Measurements from ENCODE around the gene POU2F3. TPM values are rescaled to one million over a fixed set of nuclear protein-coding genes. Genes with fewer than 3 reads are reported as not detected.

The POU2F3 gene
- total and polyA plus RNA-seq, 2 of the 13 experiments (the other 11 are each of a cell fraction or from before 2014, with no cell fraction given): not detected

- TF ChIP-seq, protein P1, sequence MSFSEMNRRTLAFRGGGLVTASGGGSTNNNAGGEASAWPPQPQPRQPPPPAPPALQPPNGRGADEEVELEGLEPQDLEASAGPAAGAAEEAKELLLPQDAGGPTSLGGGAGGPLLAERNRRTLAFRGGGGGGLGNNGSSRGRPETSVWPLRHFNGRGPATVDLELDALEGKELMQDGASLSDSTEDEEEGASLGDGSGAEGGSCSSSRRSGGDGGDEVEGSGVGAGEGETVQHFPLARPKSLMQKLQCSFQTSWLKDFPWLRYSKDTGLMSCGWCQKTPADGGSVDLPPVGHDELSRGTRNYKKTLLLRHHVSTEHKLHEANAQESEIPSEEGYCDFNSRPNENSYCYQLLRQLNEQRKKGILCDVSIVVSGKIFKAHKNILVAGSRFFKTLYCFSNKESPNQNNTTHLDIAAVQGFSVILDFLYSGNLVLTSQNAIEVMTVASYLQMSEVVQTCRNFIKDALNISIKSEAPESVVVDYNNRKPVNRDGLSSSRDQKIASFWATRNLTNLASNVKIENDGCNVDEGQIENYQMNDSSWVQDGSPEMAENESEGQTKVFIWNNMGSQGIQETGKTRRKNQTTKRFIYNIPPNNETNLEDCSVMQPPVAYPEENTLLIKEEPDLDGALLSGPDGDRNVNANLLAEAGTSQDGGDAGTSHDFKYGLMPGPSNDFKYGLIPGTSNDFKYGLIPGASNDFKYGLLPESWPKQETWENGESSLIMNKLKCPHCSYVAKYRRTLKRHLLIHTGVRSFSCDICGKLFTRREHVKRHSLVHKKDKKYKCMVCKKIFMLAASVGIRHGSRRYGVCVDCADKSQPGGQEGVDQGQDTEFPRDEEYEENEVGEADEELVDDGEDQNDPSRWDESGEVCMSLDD (CRISPR knock-in tag; IDR thresholded peaks at IDR 0.05; ENCODE audit: borderline replicate concordance): no peak
- TF ChIP-seq FOXP4 (CRISPR knock-in tag; IDR thresholded peaks at IDR 0.05): peak; percentile 27; the same call in 1 of the 2 replicates
- TF ChIP-seq, protein P2, sequence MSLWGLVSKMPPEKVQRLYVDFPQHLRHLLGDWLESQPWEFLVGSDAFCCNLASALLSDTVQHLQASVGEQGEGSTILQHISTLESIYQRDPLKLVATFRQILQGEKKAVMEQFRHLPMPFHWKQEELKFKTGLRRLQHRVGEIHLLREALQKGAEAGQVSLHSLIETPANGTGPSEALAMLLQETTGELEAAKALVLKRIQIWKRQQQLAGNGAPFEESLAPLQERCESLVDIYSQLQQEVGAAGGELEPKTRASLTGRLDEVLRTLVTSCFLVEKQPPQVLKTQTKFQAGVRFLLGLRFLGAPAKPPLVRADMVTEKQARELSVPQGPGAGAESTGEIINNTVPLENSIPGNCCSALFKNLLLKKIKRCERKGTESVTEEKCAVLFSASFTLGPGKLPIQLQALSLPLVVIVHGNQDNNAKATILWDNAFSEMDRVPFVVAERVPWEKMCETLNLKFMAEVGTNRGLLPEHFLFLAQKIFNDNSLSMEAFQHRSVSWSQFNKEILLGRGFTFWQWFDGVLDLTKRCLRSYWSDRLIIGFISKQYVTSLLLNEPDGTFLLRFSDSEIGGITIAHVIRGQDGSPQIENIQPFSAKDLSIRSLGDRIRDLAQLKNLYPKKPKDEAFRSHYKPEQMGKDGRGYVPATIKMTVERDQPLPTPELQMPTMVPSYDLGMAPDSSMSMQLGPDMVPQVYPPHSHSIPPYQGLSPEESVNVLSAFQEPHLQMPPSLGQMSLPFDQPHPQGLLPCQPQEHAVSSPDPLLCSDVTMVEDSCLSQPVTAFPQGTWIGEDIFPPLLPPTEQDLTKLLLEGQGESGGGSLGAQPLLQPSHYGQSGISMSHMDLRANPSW (CRISPR knock-in tag; IDR thresholded peaks at IDR 0.05; ENCODE audit: borderline replicate concordance): no peak
- no peak for TF ChIP-seq SIN3A (IDR thresholded peaks at IDR 0.05; ENCODE audit: borderline replicate concordance, low read depth, low read length)
- peak; percentile 27; the same call in 1 of the 2 replicates for TF ChIP-seq ZGPAT (CRISPR knock-in tag; IDR thresholded peaks at IDR 0.05)
- TF ChIP-seq ZNF556 (CRISPR knock-in tag; IDR thresholded peaks at IDR 0.05; ENCODE audit: borderline replicate concordance): peak; percentile 42; the same call in 1 of the 2 replicates
- no peak for TF ChIP-seq SOX5 (CRISPR knock-in tag; IDR thresholded peaks at IDR 0.05; ENCODE audit: borderline replicate concordance)
- no peak for TF ChIP-seq SCMH1 (CRISPR knock-in tag; IDR thresholded peaks at IDR 0.05; ENCODE audit: borderline replicate concordance)
- TF ChIP-seq ZNF510 (CRISPR knock-in tag; IDR thresholded peaks at IDR 0.05; ENCODE audit: low read depth): no peak
- no peak for TF ChIP-seq GATAD2A (CRISPR knock-in tag; IDR thresholded peaks at IDR 0.05)
- peak; percentile 45 for TF ChIP-seq SAP130 (CRISPR knock-in tag; IDR thresholded peaks at IDR 0.05; ENCODE audit: low read depth)
- no peak for TF ChIP-seq SKIL (CRISPR knock-in tag; IDR thresholded peaks at IDR 0.05; ENCODE audit: borderline replicate concordance)
- no peak for TF ChIP-seq ZNF674 (CRISPR knock-in tag; IDR thresholded peaks at IDR 0.05; ENCODE audit: low read depth)
- no peak for TF ChIP-seq ZNF414 (CRISPR knock-in tag; IDR thresholded peaks at IDR 0.05)
- no peak for TF ChIP-seq GZF1 (CRISPR knock-in tag; IDR thresholded peaks at IDR 0.05)
- TF ChIP-seq NR2C2 (CRISPR knock-in tag; IDR thresholded peaks at IDR 0.05; ENCODE audit: borderline replicate concordance): 0 out of 2 replicates have a peak, but pooled peaks have one; percentile 19
Observed at GRCh38 chr11:120324932-120325810, 85.2 kb downstream of the POU2F3 start, which contains the start of gene TLCD5 (continued).
